Stimulated activated effector memory CD8-positive, alpha-beta T cell treated with anti-CD3 and anti-CD28 coated beads, Interleukin-12 subunit alpha, Interleukin-12 subunit beta, amount 100 ng/mL, for 72 hours (primary cell): ENCODE measurements around the gene SEMA5B.

Experiments used
- ATAC-seq: fragments of 150-1000 bp; cut with Tn5 transposase; 2 replicates; pipeline ENCODE4 v1.10.0; 2021
- DNase-seq, 2 donors: peaks; one replicate each; pipeline ENCODE4 v3.0.0; 2021 to 2022; ENCODE audit warnings: low spot score in 2 of 2
- H3K27ac Mint-ChIP-seq: one replicate; pipeline ENCODE4 v1.8.0; 2022; ENCODE audit warnings: mild to moderate bottlenecking, mixed read lengths
- H3K36me3 Mint-ChIP-seq: one replicate; pipeline ENCODE4 v1.8.0; 2022; ENCODE audit warnings: mild to moderate bottlenecking, mixed read lengths
- H3K4me1 Mint-ChIP-seq: one replicate; pipeline ENCODE4 v1.8.0; 2022; ENCODE audit warnings: mixed read lengths
- H3K4me3 Mint-ChIP-seq: one replicate; pipeline ENCODE4 v1.8.0; 2022; ENCODE audit warnings: mild to moderate bottlenecking, mixed read lengths
- H3K9me3 Mint-ChIP-seq: one replicate; pipeline ENCODE4 v1.8.0; 2022; ENCODE audit warnings: mixed read lengths

SEMA5B gene

DNA sequence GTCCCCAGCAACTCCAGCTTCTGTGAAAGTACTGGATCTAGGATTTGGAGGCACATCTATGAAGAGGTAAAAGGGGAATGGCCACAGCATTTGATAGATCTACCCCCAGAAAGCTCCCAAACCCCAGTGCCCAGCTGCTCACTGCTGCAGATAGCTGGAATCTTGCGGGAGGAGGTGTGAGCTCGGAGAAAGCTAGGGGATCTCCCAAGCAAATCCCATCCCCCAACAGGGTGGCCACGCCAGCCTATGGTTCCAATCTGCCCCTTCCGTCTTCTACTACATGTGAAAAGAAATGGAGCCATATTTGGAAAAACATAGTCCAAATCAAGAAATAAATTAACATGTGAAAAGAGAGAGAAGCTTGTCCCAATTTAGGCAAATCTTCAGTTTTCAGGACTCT lies 42.0 kb downstream of the SEMA5B start:
- H3K36me3 Mint-ChIP-seq, result no peaks in the 10 kb centered on the region
- H3K4me3 Mint-ChIP-seq, result no peak overlapping the region
- DNase-seq (no peak), ATAC-seq (no peak)
- no peaks in the 10 kb centered on the region for H3K4me1 Mint-ChIP-seq
- H3K9me3 Mint-ChIP-seq, result no peaks in the 10 kb centered on the region
- no peak overlapping the region for H3K27ac Mint-ChIP-seq

DNA sequence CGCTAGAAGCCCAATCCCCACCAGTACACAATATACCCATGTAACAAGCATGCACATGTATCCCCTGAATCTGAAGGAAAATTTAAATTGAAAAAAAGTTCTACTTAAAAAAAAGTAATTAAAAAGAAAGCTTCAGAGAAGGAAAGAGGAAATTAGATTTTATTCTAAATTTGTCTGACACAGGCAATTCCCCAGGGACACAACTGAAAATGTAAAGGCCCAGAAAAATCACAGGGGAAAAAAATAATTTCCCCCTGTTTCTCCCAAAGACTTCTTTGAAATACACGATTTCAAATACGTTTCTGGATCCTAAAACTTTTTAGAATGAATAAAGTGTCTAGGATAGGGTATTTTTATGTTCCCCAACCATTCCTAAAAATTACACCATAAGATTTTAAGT lies 42.9 kb downstream of the SEMA5B start:
- ATAC-seq (no peak), DNase-seq (no peak)
- no peak overlapping the region for H3K27ac Mint-ChIP-seq
- H3K36me3 Mint-ChIP-seq, result no peaks in the 10 kb centered on the region
- H3K4me1 Mint-ChIP-seq, result no peaks in the 10 kb centered on the region
- H3K9me3 Mint-ChIP-seq, result no peaks in the 10 kb centered on the region
- no peak overlapping the region for H3K4me3 Mint-ChIP-seq

DNA sequence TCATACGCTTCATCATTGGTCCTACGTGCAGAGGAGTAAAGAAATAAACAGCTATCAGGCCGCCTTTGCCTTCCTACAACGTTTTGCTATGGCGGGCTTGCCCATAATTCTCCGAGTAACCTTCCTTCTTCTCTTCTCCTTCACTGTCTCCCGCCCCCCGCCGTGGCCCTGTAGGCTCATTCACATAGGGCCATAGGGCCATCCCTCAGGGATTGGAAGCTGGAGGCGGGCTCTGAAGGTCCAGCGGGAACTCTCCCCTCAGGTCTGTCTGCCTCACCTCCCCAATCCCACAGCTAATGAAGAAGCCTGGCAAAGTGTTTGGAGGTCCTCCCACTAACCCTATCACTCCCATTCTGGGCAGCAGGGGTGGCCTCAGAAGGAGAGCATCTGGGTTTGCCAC lies 43.6 kb downstream of the SEMA5B start:
- ATAC-seq (no peak), DNase-seq (no peak)
- no peak overlapping the region for H3K4me3 Mint-ChIP-seq
- no peak overlapping the region for H3K27ac Mint-ChIP-seq
- H3K4me1 Mint-ChIP-seq, result no peaks in the 10 kb centered on the region
- H3K9me3 Mint-ChIP-seq, result no peaks in the 10 kb centered on the region
- H3K36me3 Mint-ChIP-seq, result no peaks in the 10 kb centered on the region

- DNase-seq (no peak), ATAC-seq (no peak)
- H3K4me1 Mint-ChIP-seq, result no peaks in the 10 kb centered on the region
- no peak overlapping the region for H3K4me3 Mint-ChIP-seq
- no peaks in the 10 kb centered on the region for H3K36me3 Mint-ChIP-seq
- no peak overlapping the region for H3K27ac Mint-ChIP-seq
- H3K9me3 Mint-ChIP-seq, result no peaks in the 10 kb centered on the region
Measured at GRCh38 chr3:122982216-122983185, 45.1 kb downstream of the SEMA5B start.

- H3K4me3 Mint-ChIP-seq, result no peak overlapping the region
- peaks cover 15% of the 10 kb centered on the region for H3K4me1 Mint-ChIP-seq
- ATAC-seq (no peak), DNase-seq (no peak)
- no peaks in the 10 kb centered on the region for H3K9me3 Mint-ChIP-seq
- H3K36me3 Mint-ChIP-seq, result no peaks in the 10 kb centered on the region
- H3K27ac Mint-ChIP-seq, result no peak overlapping the region
Measured at GRCh38 chr3:122979211-122979610, 48.4 kb downstream of the SEMA5B start.

DNA sequence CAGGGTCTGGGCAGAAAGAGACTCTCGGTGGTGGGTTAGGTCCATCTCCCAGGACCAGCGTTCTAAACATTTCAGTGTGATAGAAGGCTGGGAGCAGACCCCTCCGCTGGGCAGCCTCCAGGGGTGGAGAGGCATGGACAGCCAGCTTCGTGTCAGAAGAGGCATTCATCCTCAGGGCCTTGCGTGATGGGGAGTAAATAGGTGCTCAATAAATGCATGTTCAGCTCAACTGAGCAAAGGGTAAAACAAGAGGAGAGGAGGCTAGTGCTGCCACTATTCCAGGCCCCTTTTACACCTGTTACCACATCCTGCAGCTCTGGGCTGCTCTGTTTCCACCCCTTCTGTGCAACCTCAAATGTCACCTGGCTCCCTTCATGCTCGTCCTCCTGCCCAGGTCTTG lies 49.0 kb downstream of the SEMA5B start:
- H3K9me3 Mint-ChIP-seq, result no peaks in the 10 kb centered on the region
- H3K4me3 Mint-ChIP-seq, result no peak overlapping the region
- no peak for DNase-seq
- H3K36me3 Mint-ChIP-seq, result no peaks in the 10 kb centered on the region
- ATAC-seq, result no peak
- H3K4me1 Mint-ChIP-seq, result peaks cover 15% of the 10 kb centered on the region
- H3K27ac Mint-ChIP-seq, result no peak overlapping the region

DNA sequence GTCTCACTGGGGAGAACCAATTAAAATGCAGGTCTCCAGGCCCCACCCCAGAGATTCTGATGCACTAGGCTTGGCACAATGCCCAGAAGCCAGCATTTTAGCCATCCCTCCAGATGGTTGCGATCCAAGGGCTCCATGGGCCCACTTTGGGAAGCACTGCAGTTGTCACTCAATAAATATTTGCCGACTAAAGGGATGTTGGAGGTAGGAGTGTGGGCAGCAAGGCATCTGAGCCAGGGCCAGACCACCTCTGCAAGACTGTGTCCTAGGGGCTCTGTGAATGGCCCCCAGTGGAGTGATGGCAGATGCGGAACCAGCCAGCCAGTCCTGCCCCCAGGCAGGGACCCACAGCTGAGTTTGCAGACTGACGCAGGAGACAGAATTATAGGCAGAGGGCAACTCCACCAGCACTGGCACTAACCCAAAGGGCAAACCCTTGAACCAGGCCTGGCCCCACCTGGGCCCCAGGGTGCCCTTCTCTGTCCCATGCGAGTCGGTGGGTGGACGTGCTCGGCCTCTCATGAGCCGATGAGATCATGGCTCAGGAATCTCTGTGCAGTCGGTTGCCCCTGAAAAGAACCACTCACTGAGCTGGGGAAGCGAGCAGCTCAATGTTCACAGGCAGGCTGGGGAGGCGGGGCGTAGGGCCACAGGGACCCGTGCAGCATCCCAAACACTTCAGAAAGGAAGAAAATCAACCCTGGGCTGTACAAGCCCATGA lies 49.7 kb downstream of the SEMA5B start:
- no peak for DNase-seq
- no peaks in the 10 kb centered on the region for H3K9me3 Mint-ChIP-seq
- no peaks in the 10 kb centered on the region for H3K36me3 Mint-ChIP-seq
- H3K4me3 Mint-ChIP-seq, result no peak overlapping the region
- H3K4me1 Mint-ChIP-seq, result peaks cover 15% of the 10 kb centered on the region
- ATAC-seq, result no peak
- no peak overlapping the region for H3K27ac Mint-ChIP-seq

DNA sequence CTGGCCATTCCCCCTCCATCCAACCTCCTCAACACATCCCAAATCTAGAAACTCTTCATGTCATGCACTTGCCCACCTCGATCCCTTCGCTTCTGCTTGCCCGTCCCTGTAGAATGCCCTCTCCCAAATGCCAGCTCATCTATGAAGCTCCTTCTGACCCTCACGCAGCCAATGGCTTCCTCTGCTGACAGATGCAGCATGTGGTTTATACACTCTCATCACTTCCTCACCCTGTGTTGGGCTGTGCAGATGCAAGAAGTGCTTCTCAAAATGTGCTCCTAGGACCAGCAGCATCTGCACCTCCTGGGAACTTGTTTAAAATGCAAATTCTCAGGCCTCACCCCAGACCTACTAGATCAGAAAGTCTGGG lies 51.7 kb downstream of the SEMA5B start:
- peaks cover 15% of the 10 kb centered on the region for H3K4me1 Mint-ChIP-seq
- no peaks in the 10 kb centered on the region for H3K36me3 Mint-ChIP-seq
- H3K4me3 Mint-ChIP-seq, result peak overlapping the region; percentile 5
- DNase-seq, result peak in 1 of 2 donors; percentile 54
- H3K27ac Mint-ChIP-seq, result peak overlapping the region; percentile 11
- peak; percentile 41 for ATAC-seq
- no peaks in the 10 kb centered on the region for H3K9me3 Mint-ChIP-seq

DNA sequence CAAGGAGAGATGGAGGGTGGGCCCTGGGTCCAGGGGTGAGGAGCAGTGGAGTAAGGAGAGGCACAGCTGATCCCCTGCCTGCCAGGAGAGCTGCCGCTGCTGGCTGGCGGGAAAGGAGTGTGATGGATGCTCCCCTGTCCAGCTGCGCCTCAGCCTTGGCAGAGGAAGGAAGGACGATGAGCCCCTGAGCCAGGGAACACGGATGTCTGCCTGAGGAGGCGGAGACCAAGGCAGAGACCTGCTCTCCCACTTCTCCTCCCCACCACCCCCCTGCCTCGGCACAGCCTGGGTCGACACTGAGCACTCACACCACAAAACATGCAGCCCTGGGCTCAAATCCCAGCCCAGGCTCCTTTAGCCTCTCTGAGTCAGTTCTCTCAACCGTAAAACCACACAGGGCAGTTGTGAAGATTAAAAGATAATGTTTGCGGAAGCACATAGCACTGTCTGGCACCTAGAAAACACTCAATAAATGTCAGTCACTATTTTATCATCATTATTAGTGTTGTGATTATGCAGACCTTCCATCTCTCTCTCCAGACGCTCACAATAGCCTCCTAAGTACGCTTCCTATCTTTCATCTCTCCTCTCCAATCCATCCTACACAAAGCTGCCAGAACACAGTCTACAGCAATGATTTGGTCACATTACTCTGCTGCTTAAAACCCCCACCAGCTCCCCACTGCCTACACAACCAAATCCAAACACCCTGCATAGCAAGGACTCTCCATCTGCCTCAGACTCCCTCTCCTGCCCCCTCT lies 52.2 kb downstream of the SEMA5B start:
- ATAC-seq, result peak; percentile 3
- no peaks in the 10 kb centered on the region for H3K9me3 Mint-ChIP-seq
- no peaks in the 10 kb centered on the region for H3K36me3 Mint-ChIP-seq
- DNase-seq, result no peak
- peaks cover 15% of the 10 kb centered on the region for H3K4me1 Mint-ChIP-seq
- peak overlapping the region; percentile 5 for H3K4me3 Mint-ChIP-seq
- peak overlapping the region; percentile 11 for H3K27ac Mint-ChIP-seq

- no peaks in the 10 kb centered on the region for H3K36me3 Mint-ChIP-seq
- no peak overlapping the region for H3K27ac Mint-ChIP-seq
- H3K9me3 Mint-ChIP-seq, result no peaks in the 10 kb centered on the region
- no peak for DNase-seq
- H3K4me1 Mint-ChIP-seq, result peaks cover 15% of the 10 kb centered on the region
- no peak overlapping the region for H3K4me3 Mint-ChIP-seq
- ATAC-seq, result no peak
Measured at GRCh38 chr3:122974764-122975162, 52.8 kb downstream of the SEMA5B start.

GRCh38 chr3:122973893-122974615 lies 53.5 kb downstream of the SEMA5B start:
- Mint-ChIP-seq H3K36me3 (no peaks in the 10 kb centered on the region), H3K9me3 (no peaks in the 10 kb centered on the region), H3K27ac (no peak overlapping the region), H3K4me1 (peaks cover 15% of the 10 kb centered on the region), H3K4me3 (no peak overlapping the region)
- ATAC-seq (no peak), DNase-seq (no peak)

GRCh38 chr3:122972141-122972540 lies 55.4 kb downstream of the SEMA5B start:
- no peaks in the 10 kb centered on the region for H3K36me3 Mint-ChIP-seq
- ATAC-seq (no peak), DNase-seq (no peak)
- H3K4me1 Mint-ChIP-seq, result peaks cover 15% of the 10 kb centered on the region
- H3K4me3 Mint-ChIP-seq, result no peak overlapping the region
- no peaks in the 10 kb centered on the region for H3K9me3 Mint-ChIP-seq
- H3K27ac Mint-ChIP-seq, result no peak overlapping the region

DNA sequence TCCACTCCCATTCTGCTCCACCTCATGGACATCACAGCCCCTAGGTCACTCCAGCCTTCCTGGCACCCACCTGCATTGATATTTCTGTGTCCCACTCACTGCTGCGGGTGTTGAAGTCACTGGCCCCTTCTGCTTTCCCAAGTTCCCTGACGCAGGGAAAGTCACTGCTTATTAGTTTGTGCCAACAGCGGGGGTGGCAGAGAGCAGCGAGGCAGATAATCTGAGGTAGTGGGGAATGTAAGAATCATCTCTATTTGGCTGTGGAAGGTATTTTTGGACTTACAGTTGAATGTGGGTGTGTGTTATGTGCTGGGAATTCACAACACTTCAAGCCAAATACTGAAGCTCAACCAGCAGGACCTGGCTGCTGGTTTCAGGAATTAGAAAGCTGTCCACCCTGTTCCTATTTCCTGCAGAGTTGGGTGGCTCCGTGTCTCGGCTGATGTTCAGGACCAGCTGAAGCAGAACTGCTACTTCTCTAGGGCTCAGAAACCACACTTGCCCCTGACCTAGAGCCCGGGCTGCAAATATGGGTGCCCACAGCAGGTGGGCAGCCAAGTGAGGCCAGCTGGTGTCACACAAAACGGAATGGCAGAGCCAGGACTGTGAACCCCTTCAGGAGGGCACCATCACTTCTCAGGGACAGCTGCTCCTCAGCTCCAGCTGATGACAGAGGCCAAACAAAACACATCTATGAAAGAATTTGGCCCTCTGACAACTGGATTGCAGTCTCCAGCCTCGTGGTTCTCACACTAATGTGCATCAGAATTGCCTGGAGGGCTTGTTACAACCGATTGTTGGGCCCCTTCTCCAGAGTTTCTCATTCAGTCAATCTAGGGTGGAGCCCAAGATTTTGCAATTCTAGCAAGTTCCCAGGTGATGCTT lies 57.7 kb downstream of the SEMA5B start:
- DNase-seq (no peak), ATAC-seq (no peak)
- no peak overlapping the region for H3K27ac Mint-ChIP-seq
- no peaks in the 10 kb centered on the region for H3K9me3 Mint-ChIP-seq
- peaks cover 2% of the 10 kb centered on the region for H3K4me1 Mint-ChIP-seq
- no peaks in the 10 kb centered on the region for H3K36me3 Mint-ChIP-seq
- no peak overlapping the region for H3K4me3 Mint-ChIP-seq

GRCh38 chr3:122967765-122968164 lies 59.8 kb downstream of the SEMA5B start:
- DNase-seq, result no peak
- Mint-ChIP-seq H3K4me3 (no peak overlapping the region), H3K27ac (no peak overlapping the region), H3K4me1 (no peaks in the 10 kb centered on the region), H3K36me3 (no peaks in the 10 kb centered on the region), H3K9me3 (no peaks in the 10 kb centered on the region)
- no peak for ATAC-seq
